Pancreas (tissue), 10 donors: Measurements from ENCODE around the gene PCDH11Y. TPM values are rescaled to one million over a fixed set of nuclear protein-coding genes. Genes with fewer than 3 reads are reported as not detected.
"Not testable (repeated sequence)": the region's sequence is repeated elsewhere in the genome, so short reads cannot be mapped to it uniquely, and the experiment has no call there.

Experiments
- ATAC-seq, 4 donors: fragments of 200-7000 bp; cut with Tn5 transposase; one replicate each; pipeline versions ENCODE4 v1.8.0 to v1.9.1; 2020; ENCODE audit warnings: mild to moderate bottlenecking in 4 of 4, moderate library complexity in 4 of 4
- DNase-seq, 6 donors: peaks; one replicate each; pipeline ENCODE4 v3.0.0-alpha.2; 2020
- FAIRE-seq: peaks from 2 replicates; lab custom pipeline; 2012; peaks lifted over from hg19 to GRCh38; lab: Jason Lieb, UNC
- H3K27ac ChIP-seq, 4 donors: fragments of 200-600 bp; sonication (generic); 1 replicate in 3 of 4; 2 replicates in 1 of 4; pipeline versions ENCODE4 v1.5.0 to v1.8.0; 2020
- H3K27me3 ChIP-seq, 4 donors: fragments of 200-600 bp; one replicate each; pipeline ENCODE4 v1.8.0; 2021
- H3K36me3 ChIP-seq, 3 donors: fragments of 200-600 bp; sonication (generic) in 1 of 3; one replicate each; pipeline versions ENCODE4 v1.5.0 to v1.8.0; 2020 to 2021
- H3K4me1 ChIP-seq, 3 donors: fragments of 200-600 bp; one replicate each; pipeline ENCODE4 v1.8.0; 2021
- H3K4me3 ChIP-seq, 4 donors: fragments of 200-600 bp; sonication (generic) in 2 of 4; one replicate each; pipeline versions ENCODE4 v1.5.0 to v1.8.0; 2020 to 2021
- H3K9me3 ChIP-seq, 4 donors: fragments of 200-600 bp; one replicate each; pipeline ENCODE4 v1.8.0; 2021
- WGBS, 2 donors: extraction: QIAGEN DNeasy Blood & Tissue Kit; methylation state at CpG; one replicate each; pipeline ENCODE4 v1.1.7; 2013; 5-methylcytosine and 5-hydroxymethylcytosine counted together
- intact Hi-C, 3 donors: fragments of 100-400 bp; cut with DNase I; formaldehyde crosslinking; loops; one replicate each; pipeline versions ENCODE4 v1.11.1 to v1.14.2; 2022
- polyA plus RNA-seq, 2 donors: library from polyadenylated mRNA; stranded (reverse); fragments of 200-250 nt; gene quantifications; one replicate each; pipeline ENCODE4 v1.2.3, GENCODE V29; 2013
- total RNA-seq, 6 donors: library from RNA; stranded (reverse); fragmentation: NEBNext Ultra II Directional in 4 of 6; extraction: Animal tissue kit (Norgen Biotek cat#: 25700) in 4 of 6; gene quantifications; one replicate each; pipeline versions ENCODE4 v1.2.1 to v1.2.4, GENCODE V29; 2021 to 2023
- donor health status: healthy with polysubstance abuse.
- donor health status: DM: no; HTN: no; CAD: no; lungs with moderate emphysema.
- donor health status: DM: no; HTN: no; CAD: no.
- donor health status: control.
- donor health status: control.
- donor health status: Bipolar disorder and iron deficiency.
- donor health status: DM: yes; HTN: yes; CAD: no.
- donor health status: DM: no; HTN: no; CAD: no.
- donor health status: DM: no; HTN: no; CAD: no.
- donor health status: DM: yes; HTN: yes; CAD: no.

Gene PCDH11Y
- total and polyA plus RNA-seq, 8 donors = 0.04 TPM; not detected in 7

GRCh38 chrY:5342220-5342619, 342.1 kb downstream of the PCDH11Y start:
- H3K27me3 ChIP-seq, H3K4me1 ChIP-seq, FAIRE-seq, H3K27ac ChIP-seq, ATAC-seq, DNase-seq, H3K36me3 ChIP-seq, intact Hi-C loops, H3K4me3 ChIP-seq, H3K9me3 ChIP-seq: not testable (repeated sequence)
- 57% methylated on average over 3 of the region's 3 CpGs; no CpG with 5 or more reads in 1 of the 2 donors for WGBS, 2 donors

GRCh38 chrY:5543705-5544104, 543.6 kb downstream of the PCDH11Y start:
- H3K9me3 ChIP-seq, intact Hi-C loops, H3K27ac ChIP-seq, H3K36me3 ChIP-seq, DNase-seq, ATAC-seq, H3K4me1 ChIP-seq, FAIRE-seq, H3K27me3 ChIP-seq, H3K4me3 ChIP-seq: not testable (repeated sequence)

GRCh38 chrY:5638589-5638988, 638.5 kb downstream of the PCDH11Y start:
- intact Hi-C loops, H3K4me1 ChIP-seq, ATAC-seq, H3K27me3 ChIP-seq, H3K9me3 ChIP-seq, H3K36me3 ChIP-seq, H3K4me3 ChIP-seq, H3K27ac ChIP-seq, DNase-seq: not testable (repeated sequence)
- 6% methylated on average over 2 of the region's 2 CpGs; no CpG with 5 or more reads in 1 of the 2 donors for WGBS, 2 donors
- peak; percentile 66 for FAIRE-seq

- H3K4me1 ChIP-seq, ATAC-seq, H3K9me3 ChIP-seq, H3K27me3 ChIP-seq, intact Hi-C loops, FAIRE-seq, H3K27ac ChIP-seq, DNase-seq, H3K36me3 ChIP-seq, H3K4me3 ChIP-seq: not testable (repeated sequence)
- WGBS, 2 donors = 43% methylated on average over 2 of the region's 2 CpGs; no CpG with 5 or more reads in 1 of the 2 donors
These were observed 679.2 kb downstream of the PCDH11Y start for GRCh38 chrY:5679265-5679664.

- H3K4me1 ChIP-seq, intact Hi-C loops, H3K27me3 ChIP-seq, ATAC-seq, FAIRE-seq, H3K27ac ChIP-seq, DNase-seq, H3K36me3 ChIP-seq, H3K4me3 ChIP-seq, H3K9me3 ChIP-seq: not testable (repeated sequence)
- WGBS, 2 donors = 81% methylated on average over 5 of the region's 5 CpGs; no CpG with 5 or more reads in 1 of the 2 donors
These were observed 708.6 kb downstream of the PCDH11Y start for GRCh38 chrY:5708727-5709126.

GRCh38 chrY:5709788-5710381, 709.8 kb downstream of the PCDH11Y start:
- ATAC-seq = not testable (repeated sequence)
- WGBS, 2 donors = 100% methylated on average over 1 of the region's 1 CpG; no CpG with 5 or more reads in 1 of the 2 donors

GRCh38 chrY:5761403-5761802, 761.3 kb downstream of the PCDH11Y start:
- 11% methylated on average over 2 of the region's 3 CpGs; no CpG with 5 or more reads in 1 of the 2 donors for WGBS, 2 donors
- FAIRE-seq, H3K27ac ChIP-seq, H3K9me3 ChIP-seq, ATAC-seq, H3K27me3 ChIP-seq, H3K36me3 ChIP-seq, intact Hi-C loops, H3K4me1 ChIP-seq, H3K4me3 ChIP-seq: not testable (repeated sequence)
- peak in 1 of 6 donors; percentile 29 for DNase-seq

More at GRCh38 chrY:5709788-5710381, 709.8 kb downstream of the PCDH11Y start:
- H3K27me3 ChIP-seq, DNase-seq, H3K27ac ChIP-seq, H3K4me1 ChIP-seq, intact Hi-C loops, FAIRE-seq, H3K36me3 ChIP-seq, H3K9me3 ChIP-seq, H3K4me3 ChIP-seq: not testable (repeated sequence)

GRCh38 chrY:5776485-5776884, 776.4 kb downstream of the PCDH11Y start:
- H3K4me3 ChIP-seq, H3K36me3 ChIP-seq, H3K4me1 ChIP-seq, ATAC-seq, H3K9me3 ChIP-seq, intact Hi-C loops, H3K27me3 ChIP-seq, DNase-seq, FAIRE-seq, H3K27ac ChIP-seq: not testable (repeated sequence)
- WGBS, 2 donors = 89% methylated on average over 1 of the region's 1 CpG; no CpG with 5 or more reads in 1 of the 2 donors
